ENCODE results near the gene NABP2. TPM values are rescaled to one million over a fixed set of nuclear protein-coding genes. Genes with fewer than 3 reads are reported as not detected.
A peak's percentile ranks its signal among the peaks of the same experiment; 100 is the strongest.
"Not testable (repeated sequence)": the region's sequence is repeated elsewhere in the genome, so short reads cannot be mapped to it uniquely, and the experiment has no call there.

The NABP2 gene
- total RNA-seq, 8 experiments from 2014 or later: 22.1 to 61.7 (median 51.1) TPM

GRCh38 chr12:56257491-56258067, 33.4 kb downstream of the NABP2 start:
- ATAC-seq (replicated peaks in 6 of 8): peak; percentile 5 to 36 (median 24)
- peaks cover 16 to 18% of the 10 kb centered on the region in 2 donors for H3K4me1 ChIP-seq (replicated peaks in 1 of 2)
- peak overlapping the region; percentile 66 to 98 (median 87) for H3K4me3 ChIP-seq
- in situ Hi-C loops (cut with MboI; ENCODE audit: low pct_unique_long_range_greater_than_20kb in 2 of 9, low sequenced_read_pairs in 9 of 9, unreplicated experiment in 9 of 9): loop anchor here in 1 of 9 experiments (25.0 kb wide), 1 partner anchor 95 kb away; the partner anchor contains the start of genes MYL6 and MYL6B
- peak overlapping the region; percentile 86 to 87 for H3K27ac ChIP-seq
- 0% methylated on average over 1 to 4 of the region's 27 CpGs; no CpG with 5 or more reads in 7 of the 10 experiments for WGBS, 10 experiments

GRCh38 chr12:56258068-56258819, 34.1 kb downstream of the NABP2 start, which contains the start of gene ANKRD52:
Gene ANKRD52 (minus strand): TSS chr12:56258384. CDS start chr12:56258269, 115 bp downstream.
- Histone ChIP-seq H3K27ac (peak within 1 kb of the TSS; percentile 86 to 87), H3K4me1 (replicated peaks in 1 of 2) (peaks cover 16 to 18% of the 10 kb centered on the region in 2 donors), H3K4me3 (peak within 1 kb of the TSS; percentile 66 to 98 (median 87))
- in situ Hi-C loops (cut with MboI; ENCODE audit: low pct_unique_long_range_greater_than_20kb in 2 of 9, low sequenced_read_pairs in 9 of 9, unreplicated experiment in 9 of 9): loop anchor here in 1 of 9 experiments (25.0 kb wide), 1 partner anchor 96 kb away; the partner anchor contains the start of genes MYL6 and MYL6B
- 0 to 1% (median 0%) methylated on average over 1 to 19 of the region's 78 CpGs; no CpG with 5 or more reads in 6 of the 10 experiments for WGBS, 10 experiments
- ATAC-seq (replicated peaks in 6 of 8): peak; percentile 76 to 96 (median 94)

- 0 to 67% (median 31%) methylated on average over 1 to 8 of the region's 9 CpGs for WGBS, 10 experiments
Observed at GRCh38 chr12:56258820-56259183, 34.7 kb downstream of the NABP2 start.

GRCh38 chr12:56260380-56260779, 36.2 kb downstream of the NABP2 start:
- H3K27ac ChIP-seq: no peak overlapping the region
- in situ Hi-C loops (cut with MboI; ENCODE audit: low pct_unique_long_range_greater_than_20kb in 2 of 9, low sequenced_read_pairs in 9 of 9, unreplicated experiment in 9 of 9): loop anchor here in 1 of 9 experiments (25.0 kb wide), 1 partner anchor 98 kb away; the partner anchor contains the start of genes MYL6 and MYL6B
- WGBS, 10 experiments: 75 to 100% (median 96%) methylated on average over 1 to 6 of the region's 8 CpGs; no CpG with 5 or more reads in 2 of the 10 experiments

More at GRCh38 chr12:56258820-56259183, 34.7 kb downstream of the NABP2 start:
- in situ Hi-C loops (cut with MboI; ENCODE audit: low pct_unique_long_range_greater_than_20kb in 2 of 9, low sequenced_read_pairs in 9 of 9, unreplicated experiment in 9 of 9): loop anchor here in 1 of 9 experiments (25.0 kb wide), 1 partner anchor 97 kb away; the partner anchor contains the start of genes MYL6 and MYL6B
- peak overlapping the region; percentile 66 to 98 (median 87) for H3K4me3 ChIP-seq
- H3K27ac ChIP-seq: peak overlapping the region; percentile 86 to 87
- no peak for ATAC-seq (replicated peaks in 6 of 8)
- peaks cover 16 to 18% of the 10 kb centered on the region in 2 donors for H3K4me1 ChIP-seq (replicated peaks in 1 of 2)

GRCh38 chr12:56260921-56261320, 36.8 kb downstream of the NABP2 start:
- no peak for ATAC-seq (replicated peaks in 6 of 8)
- peaks cover 16 to 18% of the 10 kb centered on the region in 2 donors for H3K4me1 ChIP-seq (replicated peaks in 1 of 2)
- in situ Hi-C loops (cut with MboI; ENCODE audit: low pct_unique_long_range_greater_than_20kb in 2 of 9, low sequenced_read_pairs in 9 of 9, unreplicated experiment in 9 of 9): loop anchor here in 1 of 9 experiments (25.0 kb wide), 1 partner anchor 99 kb away; the partner anchor contains the start of genes MYL6 and MYL6B
- WGBS, 10 experiments: 75 to 90% (median 81%) methylated on average over 1 to 3 of the region's 3 CpGs; no CpG with 5 or more reads in 3 of the 10 experiments
- H3K4me3 ChIP-seq: no peak overlapping the region
- H3K27ac ChIP-seq: no peak overlapping the region

More at GRCh38 chr12:56260380-56260779, 36.2 kb downstream of the NABP2 start:
- ATAC-seq (replicated peaks in 6 of 8): no peak
- no peak overlapping the region for H3K4me3 ChIP-seq
- H3K4me1 ChIP-seq (replicated peaks in 1 of 2): peaks cover 16 to 18% of the 10 kb centered on the region in 2 donors

GRCh38 chr12:56261503-56262232, 37.5 kb downstream of the NABP2 start:
- H3K27ac ChIP-seq: no peak overlapping the region
- WGBS, 10 experiments: 47 to 100% (median 87%) methylated on average over 1 to 4 of the region's 5 CpGs; no CpG with 5 or more reads in 2 of the 10 experiments

GRCh38 chr12:56262955-56263354, 38.8 kb downstream of the NABP2 start:
- in situ Hi-C loops (cut with MboI; ENCODE audit: low pct_unique_long_range_greater_than_20kb in 2 of 9, low sequenced_read_pairs in 9 of 9, unreplicated experiment in 9 of 9): loop anchor here in 1 of 9 experiments (25.0 kb wide), 1 partner anchor 101 kb away; the partner anchor contains the start of genes MYL6 and MYL6B
- WGBS, 10 experiments: 75 to 100% (median 93%) methylated on average over 1 to 5 of the region's 7 CpGs; no CpG with 5 or more reads in 3 of the 10 experiments
- H3K4me3 ChIP-seq; ATAC-seq (replicated peaks in 6 of 8); H3K27ac ChIP-seq: not testable (repeated sequence)
- H3K4me1 ChIP-seq (replicated peaks in 1 of 2): peaks cover 4 to 12% of the 10 kb centered on the region in 2 donors

More at GRCh38 chr12:56261503-56262232, 37.5 kb downstream of the NABP2 start:
- peaks cover 11 to 18% of the 10 kb centered on the region in 2 donors for H3K4me1 ChIP-seq (replicated peaks in 1 of 2)
- in situ Hi-C loops (cut with MboI; ENCODE audit: low pct_unique_long_range_greater_than_20kb in 2 of 9, low sequenced_read_pairs in 9 of 9, unreplicated experiment in 9 of 9): loop anchor here in 1 of 9 experiments (25.0 kb wide), 1 partner anchor 99 kb away; the partner anchor contains the start of genes MYL6 and MYL6B
- no peak overlapping the region for H3K4me3 ChIP-seq
- peak in 2 of 8 experiments; percentile 44 to 46 for ATAC-seq (replicated peaks in 6 of 8)

- peak overlapping the region; percentile 79 to 82 for H3K27ac ChIP-seq
- WGBS, 10 experiments: 12 to 89% (median 52%) methylated on average over 4 to 11 of the region's 16 CpGs; no CpG with 5 or more reads in 5 of the 10 experiments
- H3K4me3 ChIP-seq: peak overlapping the region; percentile 52 to 65 (median 60)
- not testable (repeated sequence) for ATAC-seq (replicated peaks in 6 of 8); H3K4me1 ChIP-seq (replicated peaks in 1 of 2)
- in situ Hi-C loops (cut with MboI; ENCODE audit: low pct_unique_long_range_greater_than_20kb in 2 of 9, low sequenced_read_pairs in 9 of 9, unreplicated experiment in 9 of 9): loop anchor here in 1 of 9 experiments (25.0 kb wide), 1 partner anchor 104 kb away; the partner anchor contains the start of genes MYL6 and MYL6B
Observed at GRCh38 chr12:56266068-56266692, 42.0 kb downstream of the NABP2 start.

- Histone ChIP-seq H3K4me3 (peak within 1 kb of the TSS; percentile 52 to 65 (median 60)), H3K27ac (peak within 1 kb of the TSS; percentile 79 to 82), H3K4me1 (replicated peaks in 1 of 2) (peaks cover 0 to 5% of the 10 kb centered on the region in 2 donors)
- in situ Hi-C loops (cut with MboI; ENCODE audit: low pct_unique_long_range_greater_than_20kb in 2 of 9, low sequenced_read_pairs in 9 of 9, unreplicated experiment in 9 of 9): loop anchor here in 1 of 9 experiments (25.0 kb wide), 1 partner anchor 105 kb away; the partner anchor contains the start of genes MYL6 and MYL6B
- 0 to 5% (median 1%) methylated on average over 1 to 20 of the region's 68 CpGs; no CpG with 5 or more reads in 6 of the 10 experiments for WGBS, 10 experiments
- ATAC-seq (replicated peaks in 6 of 8): peak; percentile 91 to 95 (median 93)
Observed at GRCh38 chr12:56266693-56267442, 42.7 kb downstream of the NABP2 start, which contains the start of gene COQ10A. Gene COQ10A (plus strand): TSS chr12:56266942. CDS start chr12:56267119, 177 bp downstream.

- ATAC-seq (replicated peaks in 6 of 8): peak in 1 of 8 experiments; percentile 11
- in situ Hi-C loops (cut with MboI; ENCODE audit: low pct_unique_long_range_greater_than_20kb in 2 of 9, low sequenced_read_pairs in 9 of 9, unreplicated experiment in 9 of 9): loop anchor here in 1 of 9 experiments (25.0 kb wide), 1 partner anchor 105 kb away; the partner anchor contains the start of genes MYL6 and MYL6B
- H3K4me1 ChIP-seq (replicated peaks in 1 of 2): peaks cover 0 to 5% of the 10 kb centered on the region in 2 donors
- peak overlapping the region; percentile 52 to 65 (median 60) for H3K4me3 ChIP-seq
- WGBS, 10 experiments: 0 to 60% (median 40%) methylated on average over 1 to 7 of the region's 21 CpGs; no CpG with 5 or more reads in 3 of the 10 experiments
- no peak overlapping the region for H3K27ac ChIP-seq
Observed at GRCh38 chr12:56267443-56268071, 43.4 kb downstream of the NABP2 start.
